BJ (cell line): Measurements from ENCODE around the gene ETF1. TPM values are rescaled to one million over a fixed set of nuclear protein-coding genes. Genes with fewer than 3 reads are reported as not detected.
"Not testable (repeated sequence)": the region's sequence is repeated elsewhere in the genome, so short reads cannot be mapped to it uniquely, and the experiment has no call there.

Source experiments
- CTCF ChIA-PET: fragments of 350-600 bp; formaldehyde crosslinking; extraction: SDS; loops from one replicate; lab custom pipeline; 2021; ENCODE audit warnings: antibody characterized with exemption, inconsistent platforms; lab: Yijun Ruan, JAX
- POLR2A ChIA-PET: fragments of 300-600 bp; sonication (Branson Sonifier 250); formaldehyde crosslinking; extraction: SDS; loops from one replicate; lab custom pipeline; 2021; ENCODE audit warnings: antibody characterized with exemption; lab: Charles Lee
- DNase-seq: peaks from one replicate; pipeline ENCODE4 v3.0.0-alpha.2; 2011; ENCODE audit warnings: low read depth
- H3K27me3 ChIP-seq: 2 replicates; pipeline ENCODE4 v1.6.0; 2011; ENCODE audit warnings: low read length; ENCODE audit not compliant: control insufficient read depth, insufficient read depth
- H3K36me3 ChIP-seq: 2 replicates; pipeline ENCODE4 v1.5.1; 2011; ENCODE audit warnings: low read length; ENCODE audit not compliant: control insufficient read depth, insufficient read depth
- H3K4me3 ChIP-seq: 2 replicates; pipeline ENCODE4 v1.5.1; 2011; ENCODE audit warnings: low read depth, mild to moderate bottlenecking, control low read depth, low read length
- polyA plus RNA-seq: library from polyadenylated mRNA; depleted of rRNA; stranded (reverse); fragments of >200 nt; gene quantifications from 2 replicates; pipeline ENCODE4 v1.2.3, GENCODE V29; 2011
- TF ChIP-seq, protein P1 (sequence below): IDR thresholded peaks from 2 replicates; pipeline ENCODE4 v1.5.1; 2011; ENCODE audit warnings: low read depth, mild to moderate bottlenecking, control low read depth, inconsistent platforms, low read length, moderate library complexity; ENCODE audit not compliant: insufficient read depth

The ETF1 gene
- polyA plus RNA-seq, 1 experiment: 52.4 TPM

DNA sequence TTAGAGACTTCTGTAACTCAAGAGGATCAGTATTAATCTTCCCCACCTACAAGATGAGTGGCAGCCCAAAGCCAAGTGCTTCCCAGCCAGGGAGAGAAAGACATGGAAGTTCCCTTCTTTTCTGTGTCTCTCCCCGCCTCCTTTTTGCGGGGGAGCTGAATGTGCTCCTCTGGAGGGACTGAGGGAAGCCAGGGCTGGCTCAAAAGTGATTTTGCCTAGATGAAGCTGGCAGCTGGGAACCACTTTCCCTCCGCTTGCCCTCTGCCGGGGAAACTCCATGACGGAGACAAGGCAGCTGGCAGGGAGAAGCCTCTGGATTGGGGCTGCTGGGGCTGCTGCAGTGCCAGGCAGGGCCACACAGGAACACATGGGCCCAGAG, 53.4 kb downstream of the ETF1 start:
- Histone ChIP-seq H3K36me3 (no peaks in the 10 kb centered on the region), H3K4me3 (no peak overlapping the region), H3K27me3 (no peaks in the 10 kb centered on the region; the same call in 1 of the 2 replicates)
- ChIA-PET CTCF (interaction anchor here (0.9 to 2.2 kb wide), 3 partner anchors 13 to 25 kb away, joined by 3 to 11 read pairs (median 5); partner anchors contain the start of gene EGR1), POLR2A (no interaction called here)
- no peak for DNase-seq
- TF ChIP-seq, protein P1, sequence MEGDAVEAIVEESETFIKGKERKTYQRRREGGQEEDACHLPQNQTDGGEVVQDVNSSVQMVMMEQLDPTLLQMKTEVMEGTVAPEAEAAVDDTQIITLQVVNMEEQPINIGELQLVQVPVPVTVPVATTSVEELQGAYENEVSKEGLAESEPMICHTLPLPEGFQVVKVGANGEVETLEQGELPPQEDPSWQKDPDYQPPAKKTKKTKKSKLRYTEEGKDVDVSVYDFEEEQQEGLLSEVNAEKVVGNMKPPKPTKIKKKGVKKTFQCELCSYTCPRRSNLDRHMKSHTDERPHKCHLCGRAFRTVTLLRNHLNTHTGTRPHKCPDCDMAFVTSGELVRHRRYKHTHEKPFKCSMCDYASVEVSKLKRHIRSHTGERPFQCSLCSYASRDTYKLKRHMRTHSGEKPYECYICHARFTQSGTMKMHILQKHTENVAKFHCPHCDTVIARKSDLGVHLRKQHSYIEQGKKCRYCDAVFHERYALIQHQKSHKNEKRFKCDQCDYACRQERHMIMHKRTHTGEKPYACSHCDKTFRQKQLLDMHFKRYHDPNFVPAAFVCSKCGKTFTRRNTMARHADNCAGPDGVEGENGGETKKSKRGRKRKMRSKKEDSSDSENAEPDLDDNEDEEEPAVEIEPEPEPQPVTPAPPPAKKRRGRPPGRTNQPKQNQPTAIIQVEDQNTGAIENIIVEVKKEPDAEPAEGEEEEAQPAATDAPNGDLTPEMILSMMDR: no peak

DNA sequence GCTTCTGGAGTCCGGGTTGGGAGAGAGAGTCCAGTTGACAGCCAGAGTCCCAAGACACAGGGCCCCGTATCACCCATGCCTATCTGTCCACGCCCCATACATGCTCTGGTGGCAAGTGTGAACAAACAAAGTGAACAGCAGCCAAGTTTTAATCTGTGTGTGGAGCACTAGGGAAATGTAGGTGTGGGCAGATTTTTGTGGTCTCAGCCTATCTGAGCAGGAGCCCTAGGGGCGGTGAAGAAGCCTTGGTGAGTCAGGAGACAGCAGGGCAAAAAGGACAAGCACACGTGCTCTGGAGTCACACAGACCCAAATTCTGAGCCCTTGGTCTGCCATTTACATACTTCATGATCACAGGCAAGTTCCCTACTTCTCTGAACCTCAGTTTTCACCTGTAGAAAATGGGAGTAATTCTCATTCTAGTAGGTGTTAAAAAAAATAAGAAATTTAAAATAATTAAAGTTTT, 54.5 kb downstream of the ETF1 start:
- DNase-seq: no peak
- no peaks in the 10 kb centered on the region for H3K36me3 ChIP-seq
- no peak overlapping the region for H3K4me3 ChIP-seq
- TF ChIP-seq, protein P1: no peak
- POLR2A ChIA-PET: no interaction called here
- no peaks in the 10 kb centered on the region; the same call in 1 of the 2 replicates for H3K27me3 ChIP-seq
- CTCF ChIA-PET: no interaction called here

DNA sequence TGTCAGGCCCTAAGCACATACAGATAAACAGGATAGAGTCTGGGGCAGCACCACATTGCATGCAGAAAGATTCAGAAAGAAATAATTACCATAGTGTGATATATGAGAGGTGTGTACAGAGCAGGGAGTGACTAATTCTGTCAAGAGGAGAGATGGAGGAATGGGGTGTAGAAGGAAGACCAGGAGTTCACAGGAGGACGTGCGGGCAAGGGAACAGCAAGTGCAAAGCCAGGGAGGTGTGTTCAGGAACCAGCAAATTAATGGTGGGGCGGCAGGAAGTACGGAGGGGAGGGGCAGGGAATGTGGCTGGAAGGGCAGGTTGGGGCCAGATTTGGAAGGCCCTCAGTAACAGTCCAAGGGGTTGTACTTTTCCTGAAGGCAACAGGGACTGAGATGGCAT, 60.4 kb downstream of the ETF1 start:
- H3K4me3 ChIP-seq: no peak overlapping the region
- no peaks in the 10 kb centered on the region for H3K27me3 ChIP-seq
- ChIA-PET CTCF (interaction anchor here (0.9 to 3.0 kb wide), 3 partner anchors 18 to 102 kb away, joined by 3 to 11 read pairs (median 7); partner anchors contain the start of gene EGR1), POLR2A (no interaction called here)
- H3K36me3 ChIP-seq: no peaks in the 10 kb centered on the region
- no peak for DNase-seq
- TF ChIP-seq, protein P1: no peak

DNA sequence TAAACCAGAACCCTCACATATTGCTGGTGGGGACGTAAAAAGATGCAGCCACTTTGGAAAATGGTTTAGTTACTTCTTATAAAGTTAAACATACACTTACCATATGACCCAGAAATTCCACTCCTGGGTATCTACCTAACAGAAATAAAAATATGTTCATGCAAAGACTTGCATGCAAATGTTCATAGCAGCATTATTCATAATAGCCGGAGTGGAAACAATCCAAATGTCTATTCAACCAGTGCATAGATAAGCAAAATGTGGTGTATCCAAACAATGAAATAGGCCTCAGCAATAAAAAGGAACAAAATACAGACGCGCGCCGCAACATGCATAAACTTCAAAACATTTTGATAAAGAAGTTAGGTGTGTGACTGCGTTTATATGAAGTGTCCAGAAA, 66.1 kb downstream of the ETF1 start:
- ChIA-PET POLR2A (no interaction called here), CTCF (interaction anchor here (1.4 kb wide), 1 partner anchor 16 kb away, joined by 3 read pairs; no protein-coding TSS in a partner anchor)
- Histone ChIP-seq H3K4me3 (no peak overlapping the region), H3K36me3 (no peaks in the 10 kb centered on the region), H3K27me3 (no peaks in the 10 kb centered on the region)
- TF ChIP-seq, protein P1: no peak
- DNase-seq: no peak

DNA sequence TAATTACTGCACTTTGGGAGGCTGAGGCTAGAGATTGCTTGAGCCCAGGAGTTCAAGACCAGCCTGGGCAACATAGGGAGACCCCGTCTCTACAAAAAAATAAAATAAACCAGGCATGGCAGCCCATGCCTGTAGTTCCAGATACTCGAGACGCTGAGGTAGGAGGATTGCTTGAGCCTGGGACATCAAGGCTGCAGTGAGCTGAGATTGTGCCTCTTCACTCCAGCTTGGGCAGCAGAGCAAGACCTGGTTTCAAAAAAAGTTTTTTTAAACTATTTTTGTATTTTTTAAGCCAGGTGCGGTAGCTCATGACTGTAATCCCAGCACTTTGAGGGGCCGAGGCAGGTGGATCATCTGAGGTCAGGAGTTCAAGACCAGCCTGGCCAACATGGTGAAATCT, 69.9 kb downstream of the ETF1 start:
- DNase-seq, POLR2A ChIA-PET: not testable (repeated sequence)
- CTCF ChIA-PET: interaction anchor here (1.2 kb wide), 1 partner anchor 31 kb away, joined by 3 read pairs; no protein-coding TSS in a partner anchor

DNA sequence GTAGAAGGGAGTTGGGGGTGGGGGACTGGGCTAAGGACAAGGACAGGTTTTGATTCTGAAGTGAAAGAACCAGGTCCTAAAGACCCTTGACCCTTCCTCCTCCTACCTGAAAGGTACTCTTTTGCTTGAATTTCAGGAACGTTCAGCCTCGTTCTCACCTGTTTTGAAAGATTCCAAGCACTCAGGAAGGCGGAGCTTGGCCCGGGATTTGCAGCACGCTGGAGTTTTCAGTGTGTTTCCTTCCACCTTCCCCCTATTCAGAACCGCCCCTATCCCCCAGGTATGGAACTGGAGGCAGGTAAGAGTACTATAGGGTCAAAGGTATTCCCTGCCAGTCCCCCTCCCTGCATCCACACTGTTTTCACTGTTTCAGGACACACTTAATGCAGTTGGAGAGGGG, 70.7 kb downstream of the ETF1 start:
- CTCF ChIA-PET: interaction anchor here (1.2 kb wide), 1 partner anchor 31 kb away, joined by 3 read pairs; no protein-coding TSS in a partner anchor
- Histone ChIP-seq H3K36me3 (peaks cover 4% of the 10 kb centered on the region), H3K4me3 (no peak overlapping the region), H3K27me3 (no peaks in the 10 kb centered on the region)
- TF ChIP-seq, protein P1: no peak
- POLR2A ChIA-PET: no interaction called here
- no peak for DNase-seq

More for the DNA sequence above, 69.9 kb downstream of the ETF1 start:
- H3K4me3 ChIP-seq, H3K27me3 ChIP-seq, H3K36me3 ChIP-seq: not testable (repeated sequence)
